ENCODE data around the gene EIF2D. TPM values are rescaled to one million over a fixed set of nuclear protein-coding genes. Genes with fewer than 3 reads are reported as not detected.

The EIF2D gene
- total and polyA plus RNA-seq, 2 of the 4 experiments (the other 2 are of a cell fraction), result 64.3 to 69.4 TPM

GRCh38 chr1:206551296-206551985 is 60.8 kb downstream of the EIF2D start:
- CTCF ChIA-PET, result no interaction called here

More at GRCh38 chr1:206551296-206551985, 60.8 kb downstream of the EIF2D start:
- no peak for ATAC-seq (ENCODE audit: low read depth)
- no peak for DNase-seq
- Histone ChIP-seq H3K18ac (ENCODE audit: low read depth, low read length) (no peak overlapping the region), H2BK120ac (ENCODE audit: low read depth, low read length) (no peak overlapping the region), H3K9ac (ENCODE audit: low read depth, low read length) (no peak overlapping the region), H2BK20ac (ENCODE audit: low read depth, low read length) (no peak overlapping the region), H3K56ac (ENCODE audit: extremely low read depth, insufficient read depth, low read length) (no peak overlapping the region), H3K27me3 (ENCODE audit: control insufficient read depth, insufficient read depth, low read length) (peaks cover 17% of the 10 kb centered on the region), H2AK5ac (ENCODE audit: low read depth, low read length) (no peak overlapping the region), H3K9me3 (ENCODE audit: control insufficient read depth, insufficient read depth, low read length) (no peaks in the 10 kb centered on the region), H4K20me1 (ENCODE audit: insufficient read depth, low read length) (0 out of 2 replicates have a peak, but pooled peaks cover 1% of the 10 kb centered on the region), H3K4me2 (ENCODE audit: low read depth, low read length) (no peak overlapping the region), H4K5ac (ENCODE audit: low read depth, low read length) (no peak overlapping the region), H4K91ac (ENCODE audit: insufficient read depth, low read depth, low read length) (no peak overlapping the region), H4K8ac (ENCODE audit: low read depth in 2 of 2, low read length in 2 of 2) (no peak overlapping the region), H2AK9ac (replicated peaks; ENCODE audit: low read depth, low read length, poor library complexity) (no peak overlapping the region), H2AFZ (replicated peaks; ENCODE audit: low read length, poor library complexity) (no peak overlapping the region), H2BK5ac (ENCODE audit: low read depth, low read length, poor library complexity, severe bottlenecking) (no peak overlapping the region), H3K36me3 (ENCODE audit: control insufficient read depth, insufficient read depth, low read length) (no peaks in the 10 kb centered on the region), H3K4me3 (ENCODE audit: insufficient read depth, low read depth, low read length) (no peak overlapping the region), H3K9me1 (ENCODE audit: insufficient read depth, low read length) (no peaks in the 10 kb centered on the region), H3K14ac (replicated peaks; ENCODE audit: low read depth, low read length) (no peak overlapping the region), H2BK15ac (ENCODE audit: low read depth, low read length) (no peak overlapping the region), H3K4ac (ENCODE audit: low read depth, low read length) (no peak overlapping the region), H3K27ac (ENCODE audit: insufficient read depth, low read length) (no peak overlapping the region), H3K23ac (ENCODE audit: low read depth, low read length) (no peak overlapping the region), H3K4me1 (ENCODE audit: control insufficient read depth, insufficient read depth, low read length) (no peaks in the 10 kb centered on the region), H3K79me1 (ENCODE audit: low read depth in 1 of 2, low read length in 2 of 2) (no peaks in the 10 kb centered on the region)
- BruUV-seq (replicated peaks), result no TSS peak
- in situ Hi-C loops (cut with MboI; ENCODE audit: low sequenced_read_pairs), result no loop called here
- 100% methylated on average over 1 of the region's 9 CpGs; no CpG with 5 or more reads in 1 of the 2 experiments for WGBS, 2 experiments (ENCODE audit: extremely low coverage in 2 of 2, insufficient read length in 1 of 2)
- intact Hi-C loops (cut with micrococcal nuclease), result no loop called here
- dilution Hi-C loops (cut with HindIII; ENCODE audit: low sequenced_read_pairs, unreplicated experiment), result no loop called here
- TF ChIP-seq NFE2L2 (IDR thresholded peaks at IDR 0.05; ENCODE audit: low read depth, low read length) (no peak), FOS (IDR thresholded peaks at IDR 0.05; ENCODE audit: low read depth, low read length) (no peak), MAFK (IDR thresholded peaks at IDR 0.05; ENCODE audit: low read depth, low read length) (no peak)
- POLR2A ChIA-PET (ENCODE audit: unreplicated experiment), result no interaction called here
